ENCODE data around the gene IMMP2L.

- TF ChIP-seq EZH2phosphoT487 (IDR thresholded peaks at IDR 0.05; ENCODE audit: borderline replicate concordance, low read length) (no peak), CTCF (conservative IDR thresholded peaks at IDR 0.05; ENCODE audit: low read depth, low read length) (no peak)
Measured at GRCh38 chr7:111026806-111027205, 535.5 kb downstream of the IMMP2L start.
